ENCODE results near the gene HLA-B.

DNA sequence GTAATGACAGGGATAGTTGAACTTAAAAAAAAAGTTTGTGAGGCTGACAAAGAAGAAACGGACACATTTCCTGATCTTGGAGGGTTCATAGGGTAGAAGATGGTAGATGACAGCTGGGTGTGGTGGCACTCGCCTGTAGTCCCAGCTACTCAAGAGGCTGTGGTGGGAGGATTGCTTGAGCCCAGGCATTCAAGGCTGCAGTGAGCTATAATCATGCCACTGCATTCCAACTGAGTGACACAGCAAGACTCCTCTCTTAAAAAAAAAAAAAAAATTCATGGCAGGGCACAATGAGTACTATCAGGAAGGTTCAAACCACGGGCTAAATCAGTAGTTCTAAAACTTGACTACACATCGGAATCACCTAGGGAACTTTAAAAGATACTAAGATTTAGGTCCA, 44.4 kb upstream of the HLA-B start:
- TF ChIP-seq CTCF (conservative IDR thresholded peaks at IDR 0.05; ENCODE audit: low read depth, low read length) (no peak), EZH2phosphoT487 (IDR thresholded peaks at IDR 0.05; ENCODE audit: borderline replicate concordance, low read length) (no peak), EZH2 (IDR thresholded peaks at IDR 0.05; ENCODE audit: low read length, unreplicated experiment) (no peak)

Measured in PC-3 (cell line).